Measurements from ENCODE around the gene PPP1R12A. TPM values are rescaled to one million over a fixed set of nuclear protein-coding genes. Genes with fewer than 3 reads are reported as not detected.
A peak's percentile ranks its signal among the peaks of the same experiment; 100 is the strongest.

The PPP1R12A gene
- total RNA-seq, 2 donors from 2014 or later: 66.6 to 67.5 TPM

DNA sequence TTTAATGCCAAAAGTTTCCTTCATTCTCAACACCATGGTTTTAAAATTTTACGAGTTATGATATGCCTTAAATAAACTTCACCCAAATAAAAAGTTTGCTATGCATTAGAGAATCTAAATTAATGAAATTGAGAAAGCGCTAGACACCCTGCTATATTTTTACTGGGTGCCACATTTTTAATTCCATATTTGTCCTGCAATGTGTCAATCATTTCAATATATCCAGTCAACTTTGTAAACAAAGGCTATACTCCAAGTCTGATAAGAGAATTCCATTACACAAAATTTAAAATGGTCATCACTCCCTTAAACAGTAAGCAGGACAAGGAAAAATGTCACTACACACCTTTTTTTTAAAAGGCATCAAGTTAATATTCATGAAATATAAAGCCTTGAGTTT is 1.9 kb downstream of the PPP1R12A start:
- ATAC-seq (replicated peaks in 1 of 2) (no peak), DNase-seq (no peak)
- no peaks in the 10 kb centered on the region for H3K9me3 Mint-ChIP-seq
- H3K4me1 Mint-ChIP-seq (ENCODE audit: low read depth): peaks cover 47% of the 10 kb centered on the region
- H3K27me3 Mint-ChIP-seq (ENCODE audit: low read depth): no peaks in the 10 kb centered on the region
- peak overlapping the region; percentile 93 for H3K27ac Mint-ChIP-seq
- peaks cover 8 to 10% of the 10 kb centered on the region in 2 donors for H3K36me3 Mint-ChIP-seq (ENCODE audit: insufficient read depth in 2 of 2)
- peak overlapping the region; percentile 89 to 91 for H3K4me3 Mint-ChIP-seq

DNA sequence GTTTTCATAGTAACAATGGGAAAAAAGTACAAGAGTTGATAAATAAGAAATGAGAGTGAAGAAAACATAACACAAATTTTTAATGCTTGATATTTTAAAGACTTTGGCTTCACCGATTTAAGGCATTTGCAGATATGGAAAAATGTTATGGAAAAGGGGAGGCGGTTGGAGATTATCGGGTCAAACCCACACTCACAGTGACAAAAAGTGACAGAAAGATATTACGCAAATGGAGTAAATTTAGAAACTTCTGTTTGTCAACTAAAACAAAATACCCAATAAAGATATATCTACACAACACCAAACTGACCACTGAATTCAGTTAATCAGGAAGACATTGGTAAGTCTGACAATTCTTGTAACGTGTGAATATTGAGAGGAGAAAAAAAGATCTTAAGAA is 2.5 kb downstream of the PPP1R12A start:
- peaks cover 8 to 10% of the 10 kb centered on the region in 2 donors for H3K36me3 Mint-ChIP-seq (ENCODE audit: insufficient read depth in 2 of 2)
- H3K4me3 Mint-ChIP-seq: peak overlapping the region; percentile 89 to 91
- no peaks in the 10 kb centered on the region for H3K27me3 Mint-ChIP-seq (ENCODE audit: low read depth)
- ATAC-seq (replicated peaks in 1 of 2) (no peak), DNase-seq (no peak)
- peak overlapping the region; percentile 93 for H3K27ac Mint-ChIP-seq
- peaks cover 51% of the 10 kb centered on the region for H3K4me1 Mint-ChIP-seq (ENCODE audit: low read depth)
- H3K9me3 Mint-ChIP-seq: no peaks in the 10 kb centered on the region

DNA sequence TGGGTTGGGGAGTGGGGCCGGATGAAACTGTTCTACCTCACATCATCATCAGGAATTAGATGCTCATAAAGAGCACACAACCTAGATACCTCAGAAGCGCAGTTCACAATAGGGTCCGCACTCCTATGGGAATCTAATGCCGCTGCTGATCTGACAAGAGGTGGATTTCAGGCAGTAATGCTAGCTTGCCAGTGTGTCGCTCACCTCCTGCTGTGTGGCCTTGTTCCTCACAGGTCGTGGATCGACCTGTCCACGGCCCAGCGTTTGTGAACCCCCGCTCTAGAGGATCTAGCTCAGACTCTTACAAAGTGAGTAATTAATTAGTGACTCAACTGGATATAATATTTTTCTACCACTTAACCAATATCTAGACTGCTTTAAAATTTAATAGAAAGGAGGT is 5.8 kb downstream of the PPP1R12A start:
- H3K9me3 Mint-ChIP-seq: no peaks in the 10 kb centered on the region
- H3K27ac Mint-ChIP-seq: peak overlapping the region; percentile 45
- peaks cover 3 to 4% of the 10 kb centered on the region in 2 donors for H3K36me3 Mint-ChIP-seq (ENCODE audit: insufficient read depth in 2 of 2)
- H3K4me1 Mint-ChIP-seq (ENCODE audit: low read depth): peaks cover 51% of the 10 kb centered on the region
- ATAC-seq (replicated peaks in 1 of 2) (no peak), DNase-seq (no peak)
- H3K4me3 Mint-ChIP-seq: no peak overlapping the region
- H3K27me3 Mint-ChIP-seq (ENCODE audit: low read depth): no peaks in the 10 kb centered on the region

DNA sequence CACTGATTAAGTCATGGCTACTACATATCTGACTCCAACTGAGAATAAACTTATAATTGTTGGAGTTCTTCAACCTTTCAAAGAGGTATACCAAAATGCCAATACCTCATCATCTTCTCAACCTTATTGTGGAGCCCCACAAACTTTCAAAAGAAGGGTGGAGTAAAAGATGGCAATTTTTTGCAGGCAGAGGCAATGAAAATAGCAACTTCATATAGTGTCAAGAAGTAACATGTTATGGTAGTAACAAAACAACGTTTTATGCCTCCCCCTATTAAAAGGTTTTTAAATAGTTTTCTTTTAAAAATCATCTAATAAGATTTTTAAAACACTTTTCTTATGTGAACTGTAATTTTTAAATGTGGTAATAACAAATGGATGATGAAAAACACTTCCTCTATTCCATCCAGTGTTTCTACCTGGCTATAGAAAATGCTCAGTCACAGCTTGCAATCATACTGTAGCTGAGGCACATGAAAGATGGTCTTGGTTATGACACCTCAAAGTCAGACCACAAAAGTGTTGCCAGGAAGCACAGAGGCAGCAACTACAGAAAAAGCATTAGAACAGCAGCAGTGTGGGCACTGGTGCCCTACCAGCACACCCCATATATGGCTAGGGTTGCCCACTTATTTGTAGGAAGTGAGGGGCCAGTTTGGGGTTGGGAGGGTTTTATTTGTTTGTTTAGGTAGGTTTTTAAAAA is 7.0 kb downstream of the PPP1R12A start:
- Mint-ChIP-seq H3K4me1 (ENCODE audit: low read depth) (peaks cover 48% of the 10 kb centered on the region), H3K4me3 (peak overlapping the region; percentile 32 to 44), H3K9me3 (no peaks in the 10 kb centered on the region), H3K36me3 (ENCODE audit: insufficient read depth in 2 of 2) (no peaks in the 10 kb centered on the region), H3K27ac (peak overlapping the region; percentile 71), H3K27me3 (ENCODE audit: low read depth) (no peaks in the 10 kb centered on the region)
- ATAC-seq (replicated peaks in 1 of 2): peak; percentile 100
- peak; percentile 56 to 58 for DNase-seq

DNA sequence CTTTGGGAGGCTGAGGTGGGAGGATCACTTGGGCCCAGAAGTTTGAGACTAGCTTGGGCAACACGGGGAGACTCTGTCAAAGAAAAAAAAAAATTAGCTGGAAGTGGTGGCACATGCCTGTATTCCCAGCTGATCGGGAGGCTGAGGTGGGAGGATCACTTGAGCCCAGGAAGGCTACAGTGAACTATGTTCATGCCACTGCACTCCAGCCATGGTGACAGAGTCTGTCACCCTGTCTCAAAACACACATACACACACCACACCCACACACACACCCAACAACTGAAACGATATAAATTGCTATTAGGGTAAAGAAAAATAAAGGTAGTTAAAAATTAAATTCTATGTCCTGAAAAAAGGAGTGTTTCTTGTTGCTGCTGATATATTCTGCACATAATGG is 7.9 kb downstream of the PPP1R12A start:
- Mint-ChIP-seq H3K36me3 (ENCODE audit: insufficient read depth in 2 of 2) (no peaks in the 10 kb centered on the region), H3K4me3 (peak overlapping the region in 1 of 2 donors; percentile 32), H3K27me3 (ENCODE audit: low read depth) (no peaks in the 10 kb centered on the region), H3K9me3 (no peaks in the 10 kb centered on the region), H3K27ac (peak overlapping the region; percentile 71), H3K4me1 (ENCODE audit: low read depth) (peaks cover 47% of the 10 kb centered on the region)
- DNase-seq (no peak), ATAC-seq (replicated peaks in 1 of 2) (no peak)

DNA sequence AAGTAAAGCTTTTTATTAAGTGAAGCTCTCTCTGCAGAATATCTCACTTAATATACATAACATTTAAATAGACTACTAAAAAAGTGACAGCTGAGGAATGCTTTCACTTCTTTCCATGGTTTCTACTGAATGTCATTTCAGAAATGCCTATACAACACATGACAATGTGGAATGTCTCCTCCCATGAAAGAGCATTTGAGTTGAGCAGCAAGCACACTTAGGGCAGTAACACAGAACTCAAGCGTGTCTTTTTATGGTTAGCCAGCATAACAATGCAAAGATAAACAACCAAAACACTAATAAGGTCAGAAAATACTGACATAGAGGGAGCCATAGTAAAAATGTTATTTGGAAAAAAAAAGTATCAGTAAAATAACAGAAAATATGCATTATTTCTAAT is 9.4 kb downstream of the PPP1R12A start:
- DNase-seq (no peak), ATAC-seq (replicated peaks in 1 of 2) (no peak)
- Mint-ChIP-seq H3K27me3 (ENCODE audit: low read depth) (no peaks in the 10 kb centered on the region), H3K27ac (no peak overlapping the region), H3K4me1 (ENCODE audit: low read depth) (peaks cover 45% of the 10 kb centered on the region), H3K4me3 (no peak overlapping the region), H3K36me3 (ENCODE audit: insufficient read depth in 2 of 2) (no peaks in the 10 kb centered on the region), H3K9me3 (no peaks in the 10 kb centered on the region)

DNA sequence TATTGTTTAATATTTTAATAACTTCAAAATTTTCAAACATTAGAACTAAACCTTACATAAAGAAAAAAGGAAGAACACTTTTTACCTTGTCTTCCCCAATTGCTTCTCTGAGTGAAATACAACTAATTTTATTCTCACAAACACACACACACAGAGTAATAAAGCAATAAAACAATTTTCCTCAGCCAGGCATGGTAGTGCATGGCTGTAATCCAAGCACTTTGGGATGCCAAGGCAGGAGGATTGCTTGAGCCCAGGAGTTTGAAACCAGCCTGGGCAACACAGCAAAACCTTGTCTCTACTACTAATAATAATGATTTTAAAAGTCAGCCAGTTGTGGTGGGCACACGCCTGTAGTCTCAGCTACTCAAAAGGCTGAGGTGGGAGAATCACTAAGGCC is 13.1 kb downstream of the PPP1R12A start:
- no peaks in the 10 kb centered on the region for H3K9me3 Mint-ChIP-seq
- ATAC-seq (replicated peaks in 1 of 2): no peak
- no peaks in the 10 kb centered on the region for H3K27me3 Mint-ChIP-seq (ENCODE audit: low read depth)
- H3K4me1 Mint-ChIP-seq (ENCODE audit: low read depth): peaks cover 40% of the 10 kb centered on the region
- H3K36me3 Mint-ChIP-seq (ENCODE audit: insufficient read depth in 2 of 2): no peaks in the 10 kb centered on the region
- DNase-seq: no peak
- no peak overlapping the region for H3K4me3 Mint-ChIP-seq
- H3K27ac Mint-ChIP-seq: no peak overlapping the region

DNA sequence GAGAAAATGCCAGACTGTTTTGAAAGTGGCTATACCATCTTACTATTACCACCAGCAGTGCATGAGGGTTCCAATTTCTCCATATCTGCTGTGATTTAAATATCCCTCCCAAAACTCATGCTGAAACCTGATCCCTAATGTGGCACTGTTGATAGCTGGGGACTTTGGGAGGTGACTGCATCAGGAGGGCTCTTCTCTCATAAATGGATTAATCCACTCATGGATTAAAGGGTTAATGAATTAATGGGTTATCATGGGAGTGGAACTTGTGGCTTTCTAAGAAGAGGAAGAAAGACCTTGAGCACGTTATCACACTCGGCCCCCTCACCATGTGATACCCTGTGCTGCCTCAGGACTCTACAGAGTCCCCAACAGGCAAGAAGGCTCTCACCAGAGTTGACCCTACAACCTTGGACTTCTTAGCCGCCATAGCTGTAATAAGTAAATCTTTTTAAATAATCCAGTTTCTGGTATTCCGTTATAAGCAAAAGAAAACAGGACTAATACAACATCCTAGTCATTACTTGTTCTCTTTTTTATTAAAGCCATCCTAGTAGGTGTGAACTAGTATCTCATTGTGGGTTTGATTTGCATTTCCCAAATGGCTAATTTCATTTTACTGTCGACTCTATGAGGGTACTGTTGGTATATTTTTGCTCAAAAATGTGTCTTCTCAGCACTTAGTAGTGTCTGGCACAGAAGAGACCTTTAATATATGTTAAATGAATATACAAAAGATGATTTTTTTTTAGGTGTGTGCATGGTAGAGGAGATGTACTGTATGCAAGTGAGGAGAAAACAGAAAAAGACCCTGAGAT is 14.3 kb downstream of the PPP1R12A start:
- DNase-seq: no peak

DNA sequence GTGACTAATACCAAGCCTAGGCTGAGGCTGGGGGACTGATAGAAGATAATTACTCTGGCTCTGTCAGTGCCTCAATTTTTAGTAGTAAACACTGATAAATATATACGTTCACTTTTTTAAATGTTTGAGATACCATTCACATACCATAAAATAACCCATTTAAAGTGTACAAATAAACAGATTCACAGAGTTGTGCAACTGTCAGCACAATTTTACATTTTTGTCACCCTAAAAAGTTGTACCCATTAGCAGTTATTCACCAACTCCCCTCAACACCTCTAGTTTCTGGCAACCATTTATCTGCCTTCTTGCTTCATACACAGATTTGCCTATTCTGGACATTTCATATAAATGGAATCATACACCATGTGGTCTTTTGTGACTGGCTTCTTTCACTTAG is 15.1 kb downstream of the PPP1R12A start:
- DNase-seq (no peak), ATAC-seq (replicated peaks in 1 of 2) (no peak)
- Mint-ChIP-seq H3K4me1 (ENCODE audit: low read depth) (peaks cover 48% of the 10 kb centered on the region), H3K27ac (no peak overlapping the region), H3K36me3 (ENCODE audit: insufficient read depth in 2 of 2) (no peaks in the 10 kb centered on the region), H3K27me3 (ENCODE audit: low read depth) (no peaks in the 10 kb centered on the region), H3K9me3 (no peaks in the 10 kb centered on the region), H3K4me3 (no peak overlapping the region)

More for the DNA sequence above, 14.3 kb downstream of the PPP1R12A start:
- no peaks in the 10 kb centered on the region for H3K27me3 Mint-ChIP-seq (ENCODE audit: low read depth)
- H3K27ac Mint-ChIP-seq: no peak overlapping the region
- H3K36me3 Mint-ChIP-seq (ENCODE audit: insufficient read depth in 2 of 2): no peaks in the 10 kb centered on the region
- H3K4me1 Mint-ChIP-seq (ENCODE audit: low read depth): peaks cover 46% of the 10 kb centered on the region
- no peaks in the 10 kb centered on the region for H3K9me3 Mint-ChIP-seq
- ATAC-seq (replicated peaks in 1 of 2): no peak
- H3K4me3 Mint-ChIP-seq: no peak overlapping the region

DNA sequence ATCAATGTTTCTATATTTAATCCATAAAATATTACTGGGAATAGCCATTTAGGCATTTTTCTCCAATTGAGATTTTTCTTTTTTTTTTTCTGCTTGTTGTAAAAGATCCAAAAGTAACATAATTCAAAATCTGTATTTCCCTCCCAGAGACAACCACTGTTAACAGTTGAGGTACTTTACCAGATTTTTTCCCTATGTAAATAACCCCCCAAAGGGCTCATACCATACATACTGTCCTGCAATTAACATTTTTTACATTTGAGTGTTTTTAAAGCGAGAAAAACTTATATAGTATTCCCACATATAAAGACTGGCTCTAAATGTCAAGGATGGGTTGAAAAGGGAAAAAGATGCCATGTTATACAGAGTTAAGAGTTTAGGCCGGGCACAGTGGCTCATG is 18.1 kb downstream of the PPP1R12A start:
- ATAC-seq (replicated peaks in 1 of 2) (no peak), DNase-seq (no peak)
- Mint-ChIP-seq H3K4me3 (no peak overlapping the region), H3K27ac (no peak overlapping the region), H3K4me1 (ENCODE audit: low read depth) (peaks cover 58% of the 10 kb centered on the region), H3K9me3 (no peaks in the 10 kb centered on the region), H3K36me3 (ENCODE audit: insufficient read depth in 2 of 2) (no peaks in the 10 kb centered on the region), H3K27me3 (ENCODE audit: low read depth) (no peaks in the 10 kb centered on the region)

DNA sequence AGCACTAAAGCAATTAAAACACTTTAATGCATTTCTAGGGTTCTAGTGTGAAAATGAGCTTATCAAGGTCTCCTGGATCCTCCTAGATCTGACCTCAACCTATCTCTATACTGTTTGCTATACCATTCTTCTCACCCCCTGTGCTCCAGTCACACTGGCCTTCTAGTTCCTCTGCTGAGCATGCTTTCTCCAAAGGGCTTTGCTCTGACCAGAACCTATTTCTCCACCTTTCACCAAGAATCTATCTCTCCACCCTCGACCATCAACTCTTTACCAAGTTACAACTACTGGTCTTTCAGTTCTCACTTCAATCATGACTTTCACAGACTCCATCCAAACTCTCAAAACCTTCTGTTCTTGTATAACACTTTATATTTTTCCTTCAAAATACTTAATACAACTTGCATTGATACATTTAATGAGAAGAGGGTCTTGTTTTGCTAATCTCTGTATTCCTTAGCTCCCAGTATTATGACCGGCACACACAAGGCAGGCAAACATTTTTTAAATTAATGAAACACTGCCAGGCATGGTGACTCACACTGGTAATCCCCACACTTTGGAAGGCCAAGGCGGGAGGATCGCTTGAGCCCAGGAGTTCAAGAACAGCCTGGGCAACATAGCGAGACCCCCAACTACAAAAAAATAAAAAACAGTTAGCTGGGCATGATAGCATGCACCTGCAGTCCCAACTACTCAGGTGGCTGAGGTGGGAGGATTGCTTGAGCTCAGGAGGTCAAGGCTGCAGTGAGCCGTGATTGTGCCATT is 22.8 kb downstream of the PPP1R12A start:
- Mint-ChIP-seq H3K4me1 (ENCODE audit: low read depth) (peaks cover 51% of the 10 kb centered on the region), H3K4me3 (peak overlapping the region in 1 of 2 donors; percentile 21)

DNA sequence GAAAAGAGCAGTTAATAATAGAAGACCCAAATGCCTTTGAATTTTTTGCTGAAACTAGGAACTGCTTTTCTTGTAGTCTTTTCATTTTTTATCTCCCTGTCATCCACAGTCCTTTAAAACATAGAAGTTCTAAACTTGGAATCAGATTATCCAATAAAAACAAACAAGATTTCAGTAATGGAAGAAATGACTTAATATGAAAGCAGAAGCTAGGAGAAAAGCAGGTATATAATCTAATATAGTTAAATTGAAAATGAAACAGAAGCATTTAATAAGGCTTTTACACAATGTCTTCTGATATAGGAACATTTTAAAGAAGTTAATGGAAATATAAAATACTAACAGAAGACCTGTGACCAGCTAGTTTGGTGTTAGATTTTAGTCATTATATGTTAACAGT is 26.5 kb downstream of the PPP1R12A start:
- Mint-ChIP-seq H3K4me1 (ENCODE audit: low read depth) (peaks cover 37% of the 10 kb centered on the region), H3K27me3 (ENCODE audit: low read depth) (no peaks in the 10 kb centered on the region), H3K36me3 (ENCODE audit: insufficient read depth in 2 of 2) (no peaks in the 10 kb centered on the region), H3K27ac (no peak overlapping the region), H3K4me3 (peak overlapping the region in 1 of 2 donors; percentile 12), H3K9me3 (no peaks in the 10 kb centered on the region)
- DNase-seq (no peak), ATAC-seq (replicated peaks in 1 of 2) (no peak)

More for the DNA sequence above, 22.8 kb downstream of the PPP1R12A start:
- Mint-ChIP-seq H3K36me3 (ENCODE audit: insufficient read depth in 2 of 2) (no peaks in the 10 kb centered on the region), H3K9me3 (no peaks in the 10 kb centered on the region), H3K27ac (peak overlapping the region; percentile 43), H3K27me3 (ENCODE audit: low read depth) (no peaks in the 10 kb centered on the region)
- ATAC-seq (replicated peaks in 1 of 2): no peak
- DNase-seq: no peak

DNA sequence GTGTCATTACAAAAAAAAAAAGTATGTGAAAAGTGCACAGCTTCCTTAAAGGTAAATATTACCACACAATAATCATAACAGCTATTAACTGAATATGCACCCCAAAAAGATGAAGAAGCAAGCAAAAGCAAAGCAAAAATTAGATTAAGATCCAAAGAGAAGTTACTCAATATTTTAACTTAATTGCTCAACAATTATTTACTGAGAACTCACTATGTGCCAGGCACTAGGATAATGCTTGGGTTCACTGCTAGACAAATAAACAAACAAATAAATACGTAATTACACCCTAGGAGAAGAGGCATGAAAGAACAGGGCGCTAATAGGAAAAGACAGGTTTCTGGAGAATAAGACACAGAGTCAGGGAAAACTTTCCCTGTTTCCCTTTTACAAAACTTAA is 33.4 kb downstream of the PPP1R12A start:
- H3K27ac Mint-ChIP-seq: peak overlapping the region; percentile 43
- H3K4me3 Mint-ChIP-seq: no peak overlapping the region
- no peak for ATAC-seq (replicated peaks in 1 of 2)
- peaks cover 0 to 4% of the 10 kb centered on the region in 2 donors for H3K36me3 Mint-ChIP-seq (ENCODE audit: insufficient read depth in 2 of 2)
- peaks cover 40% of the 10 kb centered on the region for H3K4me1 Mint-ChIP-seq (ENCODE audit: low read depth)
- no peaks in the 10 kb centered on the region for H3K9me3 Mint-ChIP-seq
- no peaks in the 10 kb centered on the region for H3K27me3 Mint-ChIP-seq (ENCODE audit: low read depth)
- DNase-seq: no peak
